Activated T-cell treated with anti-CD3 and anti-CD28 coated beads for 4 hours (primary cell): ENCODE results near the gene RNF123.
"Not testable (repeated sequence)": the region's sequence is repeated elsewhere in the genome, so short reads cannot be mapped to it uniquely, and the experiment has no call there.

Experiments used
- DNase-seq: peaks from one replicate; pipeline ENCODE4 v3.0.0-alpha.2; 2020

RNF123 gene

DNA sequence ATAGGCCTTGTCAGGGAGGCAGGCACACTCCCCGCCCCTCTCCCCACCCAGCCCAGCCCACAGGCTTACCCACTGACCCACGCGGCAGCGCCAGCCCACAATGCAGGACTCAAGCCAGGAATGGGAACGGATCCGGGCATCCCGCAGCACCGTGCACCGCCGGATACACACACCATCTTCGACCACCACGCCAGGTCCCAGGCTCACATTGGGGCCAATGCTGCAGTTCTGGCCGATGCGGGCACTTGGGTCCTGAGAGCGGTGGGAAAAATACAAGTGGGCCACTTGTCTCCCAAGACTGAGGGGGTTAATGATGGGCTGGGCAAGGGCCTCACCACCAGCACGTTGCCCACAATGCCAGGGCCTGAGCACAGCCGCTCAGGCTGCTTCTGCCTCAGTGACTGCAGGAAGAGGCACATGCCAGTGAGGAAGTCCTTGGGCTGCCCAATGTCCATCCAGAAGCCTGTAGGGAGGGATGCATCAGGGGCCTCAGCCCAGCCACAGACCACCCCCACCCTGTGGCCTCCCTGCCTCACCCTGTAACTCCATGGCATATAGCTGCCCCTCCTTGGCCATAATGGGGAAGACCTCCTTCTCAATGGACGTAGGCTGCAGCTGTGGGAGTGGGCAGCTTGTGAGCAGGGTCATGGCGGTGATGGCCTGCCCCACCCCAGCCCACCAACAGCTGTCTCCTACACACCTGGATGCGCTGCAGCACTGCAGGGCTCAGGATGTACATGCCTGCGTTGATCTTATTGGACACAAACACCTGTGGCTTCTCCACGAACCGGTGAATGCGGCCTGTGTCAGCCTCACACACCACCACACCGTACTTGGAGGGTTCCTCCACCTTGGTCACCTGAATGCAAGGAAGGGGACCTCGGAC is 32.8 kb downstream of the RNF123 start:
- no peak for DNase-seq

DNA sequence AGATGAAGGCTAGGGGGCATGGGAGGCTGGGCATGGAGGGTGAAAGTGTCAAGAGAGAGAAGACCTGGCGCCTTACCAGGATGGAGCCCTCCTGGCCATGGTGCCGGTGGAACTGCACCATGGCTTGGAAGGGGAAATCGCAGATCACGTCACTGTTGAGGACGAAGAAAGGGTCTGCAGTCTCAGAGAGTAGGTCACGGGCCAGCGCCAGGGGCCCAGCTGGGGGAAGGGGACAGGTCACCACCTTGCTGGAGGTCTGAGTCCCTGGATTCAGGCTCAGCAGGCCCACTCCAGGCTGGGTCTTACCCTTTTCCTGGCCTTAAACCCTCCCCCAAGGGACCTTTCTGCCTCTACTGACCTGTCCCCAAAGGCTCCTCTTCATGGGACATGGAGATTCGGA is 33.5 kb downstream of the RNF123 start:
- DNase-seq: no peak

DNA sequence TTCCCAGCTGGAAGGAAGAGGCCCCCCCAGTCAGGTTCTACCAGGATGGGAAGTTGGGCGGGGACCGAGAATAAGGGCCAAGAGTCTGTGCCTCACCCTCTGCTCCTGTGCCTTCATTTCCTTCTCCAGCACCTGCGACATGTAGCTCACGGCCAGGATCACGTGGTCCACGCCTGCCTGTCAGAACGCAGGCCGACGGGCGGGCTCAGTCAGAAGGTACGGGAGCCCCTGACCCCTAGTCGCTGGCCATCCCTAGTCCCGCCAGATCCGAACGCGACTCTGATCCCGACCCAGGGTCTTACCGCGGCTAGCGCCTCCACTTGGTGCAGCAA is 33.9 kb downstream of the RNF123 start:
- DNase-seq: peak; percentile 39

DNA sequence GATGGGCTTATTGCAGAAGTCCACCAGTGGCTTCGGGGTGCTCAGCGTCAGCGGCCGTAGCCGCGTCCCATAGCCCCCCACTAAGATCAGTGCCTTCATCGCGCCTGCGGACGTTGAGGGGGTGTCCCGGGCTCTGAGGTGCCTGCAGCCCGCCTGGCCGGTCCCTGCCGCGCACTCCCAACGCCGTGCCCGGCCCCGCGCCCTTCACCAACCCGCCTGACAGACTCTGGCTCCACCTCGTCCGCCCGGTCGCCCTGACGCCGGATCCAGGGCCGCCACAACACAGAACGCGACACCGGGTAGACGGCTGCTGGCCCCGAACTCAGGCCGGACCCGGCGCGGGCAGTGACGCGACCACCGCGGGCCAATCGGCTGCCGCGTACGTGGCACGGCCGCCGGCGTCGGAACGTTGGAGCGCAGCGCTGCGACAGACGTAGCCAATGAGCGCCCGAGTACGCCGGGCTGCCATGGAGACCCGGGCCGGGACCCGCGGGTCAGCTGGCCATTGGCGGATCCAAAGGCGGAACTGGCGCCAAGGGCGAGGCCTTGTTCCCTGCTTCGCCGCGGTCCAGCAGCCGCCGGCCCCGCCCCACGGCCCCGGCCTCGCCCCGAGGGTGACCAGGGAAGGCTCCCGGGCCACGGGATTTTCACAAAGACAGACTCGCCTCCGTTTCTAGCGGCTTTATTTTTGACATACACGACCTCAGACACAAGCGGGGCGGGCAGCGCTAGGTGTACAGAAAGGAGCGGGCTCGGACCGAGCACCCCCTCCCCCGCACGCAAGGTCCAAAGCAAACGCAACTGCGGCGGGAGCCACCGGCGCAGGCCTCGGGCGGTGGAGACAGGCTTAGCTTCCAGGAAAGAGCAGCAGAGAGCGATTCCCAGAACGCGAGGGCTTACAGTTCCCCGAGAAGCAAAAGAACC is 34.5 kb downstream of the RNF123 start, which contains the start of gene GMPPB:
GMPPB (minus strand) TSS at position 324 of the 924 bp plus-strand sequence; CDS start at position 99, 225 bp downstream.
- DNase-seq: peak; percentile 76

GRCh38 chr3:49724586-49724985 is 35.2 kb downstream of the RNF123 start:
- DNase-seq: no peak

GRCh38 chr3:49725906-49726681 is 36.7 kb downstream of the RNF123 start:
- DNase-seq: no peak

DNA sequence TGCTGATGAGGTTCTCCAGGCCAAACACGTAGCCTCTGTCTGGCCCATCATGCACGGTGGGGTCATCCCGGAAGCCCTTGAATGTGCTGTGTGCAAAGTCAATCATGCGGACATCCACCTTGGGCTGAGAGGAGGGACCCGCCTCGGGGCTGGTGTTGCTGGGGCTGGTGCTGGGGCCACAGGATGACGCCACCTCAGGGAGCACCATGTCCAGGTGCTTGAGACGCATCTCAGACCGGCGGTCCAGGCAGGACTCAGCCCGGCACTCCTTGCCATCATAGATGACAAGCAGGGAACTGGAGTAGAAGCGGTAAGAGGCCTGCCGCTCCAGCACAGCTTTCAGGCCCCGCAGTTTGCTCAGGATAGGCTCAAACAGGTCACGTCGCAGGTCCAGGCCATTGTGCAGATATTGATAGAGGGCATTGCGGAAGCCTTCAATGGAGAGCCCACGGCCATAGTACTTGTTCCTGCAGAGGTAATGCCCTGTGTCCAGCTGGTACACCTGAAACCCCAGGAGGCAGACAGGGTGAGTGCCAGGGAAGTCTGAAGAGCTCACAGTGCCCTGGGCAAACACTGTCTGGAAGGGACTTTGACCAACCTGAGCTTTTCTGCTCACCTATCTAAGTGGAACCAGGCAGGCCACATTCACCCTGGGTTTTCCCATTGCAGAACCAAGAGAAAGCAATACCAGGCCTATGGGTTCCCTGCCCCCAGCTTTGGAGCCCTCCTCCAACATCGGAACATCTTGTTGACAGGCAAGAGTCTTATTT is 38.0 kb downstream of the RNF123 start:
- no peak for DNase-seq

DNA sequence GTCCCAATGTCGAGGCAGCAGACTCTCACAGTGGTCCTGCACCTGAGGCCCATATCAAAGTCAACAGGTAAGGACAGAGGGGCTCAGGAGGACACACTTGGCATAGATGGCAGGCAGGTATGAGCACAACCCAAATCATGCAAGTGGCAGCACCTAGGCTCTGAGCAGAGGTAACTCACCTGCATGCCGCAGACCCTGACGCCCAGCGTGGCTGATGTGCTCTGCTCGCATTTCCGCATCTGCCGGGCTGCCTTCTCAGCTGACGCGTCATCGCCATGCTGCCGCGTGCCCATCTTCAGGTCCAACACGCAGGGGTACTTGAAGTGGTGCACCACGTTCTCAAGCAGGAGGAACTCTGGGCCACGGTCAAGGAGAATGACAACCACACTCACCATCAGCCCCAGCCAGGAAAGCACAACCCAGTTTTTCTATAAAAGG is 38.6 kb downstream of the RNF123 start:
- no peak for DNase-seq

DNA sequence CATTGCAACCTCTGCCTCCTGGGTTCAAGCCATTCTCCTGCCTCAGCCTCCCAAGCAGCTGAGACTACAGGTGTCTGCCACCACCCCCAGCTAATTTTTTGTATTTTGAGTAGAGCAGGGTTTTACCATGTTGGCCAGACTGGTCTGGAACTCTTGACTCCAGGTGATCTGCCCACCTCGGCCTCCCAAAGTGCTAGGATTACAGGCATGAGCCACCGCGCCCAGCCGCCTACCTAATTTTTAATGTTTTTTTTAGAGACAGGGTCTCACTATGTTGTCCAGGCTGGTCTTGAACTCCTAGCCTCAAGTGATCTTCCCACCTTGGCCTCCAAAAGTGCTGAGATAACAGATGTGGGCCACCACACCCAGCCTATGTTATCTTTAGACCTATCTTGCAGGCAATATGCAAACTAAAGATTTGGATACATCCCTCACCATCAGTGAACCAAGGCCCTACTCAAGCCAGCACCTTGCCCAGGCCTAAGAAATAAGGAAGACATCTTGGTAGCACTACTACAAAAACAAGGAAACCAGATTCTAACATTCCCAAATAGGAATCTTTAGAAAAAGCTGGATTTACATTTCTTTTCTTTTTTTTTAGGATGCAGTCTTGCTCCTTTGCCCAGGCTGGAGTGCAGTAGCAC is 40.7 kb downstream of the RNF123 start:
- no peak for DNase-seq

DNA sequence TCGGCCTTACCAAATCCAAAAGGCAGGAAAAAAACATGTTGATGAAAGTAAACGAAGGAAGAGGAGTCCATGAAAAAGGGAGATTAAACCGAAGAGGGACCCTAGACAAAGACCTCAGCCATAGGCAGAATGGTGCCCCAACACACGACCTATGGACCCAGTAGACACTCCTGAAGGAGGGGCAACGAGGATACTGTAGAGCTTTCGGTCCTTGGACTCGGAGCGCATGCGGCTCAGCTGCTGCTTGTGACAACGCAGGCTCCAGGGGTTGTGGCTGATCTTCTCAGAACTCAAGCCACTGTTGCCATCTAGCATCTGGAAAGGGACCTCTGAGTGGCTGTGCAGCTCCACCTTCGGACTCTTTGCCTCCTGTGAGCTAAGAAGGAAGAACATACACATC is 43.2 kb downstream of the RNF123 start:
- DNase-seq: no peak

GRCh38 chr3:49733551-49733950 is 44.2 kb downstream of the RNF123 start:
- no peak for DNase-seq

DNA sequence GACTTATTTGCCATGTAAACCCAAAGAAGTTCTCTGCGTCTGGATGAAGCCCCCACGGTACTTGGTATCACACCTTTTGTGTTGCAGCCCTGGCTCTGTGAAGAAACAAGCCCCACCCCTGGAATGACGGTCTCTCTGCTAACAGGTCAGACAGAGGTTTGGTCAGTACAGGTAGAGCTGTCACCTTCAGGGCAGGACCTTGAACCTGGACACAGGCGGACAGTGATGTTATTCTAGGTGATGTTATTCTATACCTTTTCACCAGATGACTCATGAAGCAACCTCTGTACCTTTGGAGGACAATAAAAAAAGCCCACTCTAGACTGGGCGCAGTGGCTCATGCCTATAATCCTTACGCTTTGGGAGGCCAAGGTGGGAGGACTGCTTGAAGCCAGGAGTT is 45.4 kb downstream of the RNF123 start:
- no peak for DNase-seq

- no peak for DNase-seq
These were observed 48.8 kb downstream of the RNF123 start for GRCh38 chr3:49738067-49738713.

GRCh38 chr3:49740427-49740826 is 51.1 kb downstream of the RNF123 start:
- no peak for DNase-seq

DNA sequence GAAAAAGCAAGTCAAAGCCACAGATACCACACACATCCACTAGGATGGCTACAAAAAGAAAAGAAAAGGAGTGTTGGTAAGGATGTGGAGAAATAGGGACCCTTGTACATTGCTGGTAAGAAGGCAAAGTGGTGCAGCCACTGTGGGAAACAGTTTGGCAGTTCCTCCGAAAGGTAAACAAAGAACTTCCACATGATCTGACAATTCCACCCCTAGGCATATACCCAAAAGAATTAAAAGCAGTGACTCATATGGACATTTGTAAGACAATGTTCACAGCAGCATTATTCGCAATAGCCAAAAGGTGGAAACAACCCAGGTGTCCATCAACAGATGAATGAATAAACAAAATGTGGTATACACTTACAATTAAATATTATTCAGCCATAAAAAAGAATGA is 56.6 kb downstream of the RNF123 start:
- no peak for DNase-seq

- DNase-seq: no peak
These were observed 58.6 kb downstream of the RNF123 start for GRCh38 chr3:49747792-49748480.

DNA sequence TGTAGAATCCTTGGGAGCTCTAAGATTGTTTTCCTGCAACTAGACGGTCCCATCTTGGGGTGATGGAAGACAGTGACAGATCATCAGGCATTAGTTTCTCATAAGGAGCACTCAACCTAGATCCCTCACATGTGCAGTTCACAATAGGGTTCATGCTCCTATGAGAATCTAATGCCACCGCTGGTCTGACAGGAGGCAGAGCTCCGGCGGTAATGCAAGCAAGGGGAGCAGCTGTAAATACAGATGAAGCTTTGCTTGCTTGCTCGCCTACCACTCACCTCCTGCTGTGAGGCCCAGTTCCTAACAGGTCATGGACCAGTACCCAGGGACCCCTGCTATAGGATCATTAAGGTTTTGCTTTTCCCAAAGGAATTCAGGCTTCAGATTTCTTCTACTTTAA is 59.5 kb downstream of the RNF123 start:
- DNase-seq: not testable (repeated sequence)

DNA sequence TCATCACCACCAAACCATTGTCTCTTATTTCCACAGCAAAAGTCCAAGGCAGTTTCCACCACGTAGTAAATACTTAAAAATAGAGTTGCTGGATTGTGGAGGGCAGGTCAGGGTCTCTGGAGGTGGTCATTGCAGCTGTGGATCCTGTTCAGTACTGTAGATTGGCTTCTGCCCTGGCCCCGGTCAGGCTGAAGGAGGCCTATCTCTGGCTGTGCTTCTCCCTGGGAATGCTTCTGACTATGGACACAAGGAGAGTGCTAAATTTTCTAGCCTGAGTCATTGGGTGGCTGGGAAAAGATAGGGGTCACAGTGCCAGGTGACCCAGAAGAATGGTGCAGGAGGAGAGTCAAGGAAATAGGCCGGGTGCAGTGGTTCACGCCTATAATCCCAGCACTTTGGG is 60.7 kb downstream of the RNF123 start:
- no peak for DNase-seq

GRCh38 chr3:49751501-49751900 is 62.1 kb downstream of the RNF123 start:
- no peak for DNase-seq

DNA sequence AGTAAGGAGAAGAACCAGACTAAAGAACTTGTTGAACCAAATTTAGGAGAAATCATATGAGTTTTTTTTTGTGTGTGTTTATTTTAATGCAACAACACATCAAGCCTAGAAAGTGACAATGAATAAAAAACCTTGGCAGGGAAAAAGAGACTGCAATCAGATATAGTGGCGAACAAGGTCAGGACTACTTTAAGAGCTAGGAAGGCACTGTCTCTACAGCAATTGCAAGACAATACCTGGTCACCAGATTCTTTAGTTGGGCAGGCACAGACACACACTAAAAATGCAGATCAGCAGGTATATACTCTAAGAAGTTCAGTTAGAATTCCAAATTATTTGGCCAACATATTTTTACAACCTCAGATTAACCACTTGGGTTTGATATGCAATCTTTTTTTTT is 65.2 kb downstream of the RNF123 start:
- no peak for DNase-seq

DNA sequence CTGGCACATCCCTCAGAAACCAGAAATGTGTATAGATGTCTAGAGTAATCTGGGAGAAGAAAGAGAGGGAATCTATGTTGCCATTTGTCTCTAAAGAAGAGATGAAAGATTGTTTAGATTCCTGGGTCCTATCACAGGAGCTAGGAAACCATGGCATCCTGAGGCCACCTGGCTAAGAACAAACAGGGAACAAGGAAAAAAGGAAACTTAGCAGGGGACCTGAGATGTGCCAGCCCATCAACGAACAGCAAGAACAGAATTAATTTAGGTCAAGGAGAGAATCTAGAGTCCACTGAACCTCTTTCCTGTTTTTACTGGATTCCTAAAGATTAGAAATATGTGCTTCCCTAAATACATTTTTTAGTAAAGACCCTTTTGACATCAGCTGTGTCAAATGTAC is 66.7 kb downstream of the RNF123 start:
- no peak for DNase-seq
